ENCODE results near the gene ZNF598.

Gene ZNF598

GRCh38 chr16:1949507-1949906 lies 60.1 kb downstream of the ZNF598 start:
- Histone ChIP-seq H3K27me3 (ENCODE audit: control insufficient read depth in 1 of 2, insufficient read depth in 2 of 2, low read length in 2 of 2) (no peaks in the 10 kb centered on the region), H3K9me3 (ENCODE audit: low read length) (no peaks in the 10 kb centered on the region), H3K27ac (ENCODE audit: low read depth, low read length) (no peak overlapping the region), H3K36me3 (ENCODE audit: insufficient read depth, low read length) (no peaks in the 10 kb centered on the region), H3K9ac (ENCODE audit: low read length) (no peak overlapping the region), H3K4me3 (ENCODE audit: low read depth in 1 of 2, low read length in 2 of 2) (no peak overlapping the region), H3K4me1 (ENCODE audit: insufficient read depth, low read length) (no peaks in the 10 kb centered on the region)
